ENCODE data around the gene BUD13. TPM values are rescaled to one million over a fixed set of nuclear protein-coding genes. Genes with fewer than 3 reads are reported as not detected.

Gene BUD13
- total and polyA plus RNA-seq, 10 of the 15 experiments (the other 5 are each of a cell fraction or from before 2014, with no cell fraction given): 10.9 to 36.5 (median 24.7) TPM

GRCh38 chr11:116772443-116773202 lies at the start of gene BUD13 (continued):
- TF ChIP-seq, protein P1, sequence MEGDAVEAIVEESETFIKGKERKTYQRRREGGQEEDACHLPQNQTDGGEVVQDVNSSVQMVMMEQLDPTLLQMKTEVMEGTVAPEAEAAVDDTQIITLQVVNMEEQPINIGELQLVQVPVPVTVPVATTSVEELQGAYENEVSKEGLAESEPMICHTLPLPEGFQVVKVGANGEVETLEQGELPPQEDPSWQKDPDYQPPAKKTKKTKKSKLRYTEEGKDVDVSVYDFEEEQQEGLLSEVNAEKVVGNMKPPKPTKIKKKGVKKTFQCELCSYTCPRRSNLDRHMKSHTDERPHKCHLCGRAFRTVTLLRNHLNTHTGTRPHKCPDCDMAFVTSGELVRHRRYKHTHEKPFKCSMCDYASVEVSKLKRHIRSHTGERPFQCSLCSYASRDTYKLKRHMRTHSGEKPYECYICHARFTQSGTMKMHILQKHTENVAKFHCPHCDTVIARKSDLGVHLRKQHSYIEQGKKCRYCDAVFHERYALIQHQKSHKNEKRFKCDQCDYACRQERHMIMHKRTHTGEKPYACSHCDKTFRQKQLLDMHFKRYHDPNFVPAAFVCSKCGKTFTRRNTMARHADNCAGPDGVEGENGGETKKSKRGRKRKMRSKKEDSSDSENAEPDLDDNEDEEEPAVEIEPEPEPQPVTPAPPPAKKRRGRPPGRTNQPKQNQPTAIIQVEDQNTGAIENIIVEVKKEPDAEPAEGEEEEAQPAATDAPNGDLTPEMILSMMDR (IDR thresholded peaks at IDR 0.05 in 2 of 3, conservative IDR thresholded peaks at IDR 0.05 in 1 of 3; ENCODE audit: control insufficient read depth in 2 of 3, extremely low read depth in 1 of 3, insufficient read depth in 1 of 3, low read depth in 3 of 3, low read length in 3 of 3): no peak; a peak in 1 of 6 replicates
- TF ChIP-seq CREB1 (IDR thresholded peaks at IDR 0.05; ENCODE audit: low read depth) (peak; percentile 83), TCF12 (IDR thresholded peaks at IDR 0.05; ENCODE audit: low read depth, low read length) (peak; percentile 90), POLR2AphosphoS2 (IDR thresholded peaks at IDR 0.05; ENCODE audit: low read depth, low read length) (no peak; the same call in 1 of the 2 replicates), DPF2 (IDR thresholded peaks at IDR 0.05) (peak; percentile 79), YBX1 (IDR thresholded peaks at IDR 0.05) (no peak), SIN3A (IDR thresholded peaks at IDR 0.05; ENCODE audit: low read depth, low read length) (peak; percentile 80), MEF2A (IDR thresholded peaks at IDR 0.05; ENCODE audit: insufficient read depth, low read depth, low read length) (no peak), HCFC1 (IDR thresholded peaks at IDR 0.05; ENCODE audit: low read length) (peak; percentile 73), STAT1 (conservative IDR thresholded peaks at IDR 0.05) (0 out of 2 replicates have a peak, but pooled peaks have one; percentile 75), ATF2 (IDR thresholded peaks at IDR 0.05; ENCODE audit: low read length) (no peak)
- TF ChIP-seq, protein P2, sequence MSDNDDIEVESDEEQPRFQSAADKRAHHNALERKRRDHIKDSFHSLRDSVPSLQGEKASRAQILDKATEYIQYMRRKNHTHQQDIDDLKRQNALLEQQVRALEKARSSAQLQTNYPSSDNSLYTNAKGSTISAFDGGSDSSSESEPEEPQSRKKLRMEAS (IDR thresholded peaks at IDR 0.05; ENCODE audit: low read depth, low read length): peak; percentile 70
